K562 (cell line): ENCODE data around the gene FBXO4. TPM values are rescaled to one million over a fixed set of nuclear protein-coding genes. Genes with fewer than 3 reads are reported as not detected.

Experiments
- ATAC-seq: fragments of 200-7000 bp; cut with Tn5 transposase; 3 replicates; pipeline ENCODE4 v1.9.1; 2020; ENCODE audit warnings: moderate library complexity
- BruUV-seq: library from RNA; stranded (reverse); fragments of 400-500 nt; replicated peaks from 2 replicates; lab custom pipeline; 2021; lab: Mats Ljungman, UMichigan
- CTCF ChIA-PET: fragments of 300-600 bp; formaldehyde crosslinking; extraction: SDS; loops from one replicate; lab custom pipeline; 2021; ENCODE audit warnings: low intra/inter-chr PET ratio; lab: Yijun Ruan, JAX
- POLR2A ChIA-PET: fragments of 300-600, 350-650 bp; sonication (Branson Sonifier 250); formaldehyde crosslinking; extraction: SDS; loops from one replicate; lab custom pipeline; 2021; ENCODE audit warnings: antibody characterized with exemption, inconsistent platforms; lab: Yijun Ruan, JAX
- DNase-seq, 4 experiments: peaks; one replicate each; pipeline versions ENCODE4 v3.0.0 to v3.0.0-alpha.2; 2011 to 2018; ENCODE audit warnings: low spot score in 3 of 4, mixed read lengths in 3 of 4; ENCODE audit errors: extremely low read depth in 1 of 4
- FAIRE-seq: peaks from 2 replicates; lab custom pipeline; 2011; peaks lifted over from hg19 to GRCh38; lab: Jason Lieb, UNC
- H2AFZ ChIP-seq: 2 replicates; pipeline ENCODE4 v1.6.0; 2011; ENCODE audit warnings: low read depth, low read length, control low read depth, inconsistent platforms
- H3K27ac ChIP-seq: fragments of 200-600 bp; 3 replicates; pipeline ENCODE4 v1.8.0; 2011; ENCODE audit warnings: low read depth, mild to moderate bottlenecking, control low read depth, inconsistent platforms, low read length, moderate library complexity, mixed read lengths; ENCODE audit errors: extremely low read depth
- H3K27me3 ChIP-seq, 2 experiments: fragments of 300-600 bp in 1 of 2; 2 replicates in 1 of 2; 3 replicates in 1 of 2; pipeline versions ENCODE4 v1.6.0 to v1.8.0; 2011; ENCODE audit warnings: inconsistent platforms in 2 of 2, low read length in 2 of 2, mild to moderate bottlenecking in 1 of 2, mixed read lengths in 1 of 2, moderate library complexity in 1 of 2; ENCODE audit not compliant: control insufficient read depth in 2 of 2, insufficient read depth in 2 of 2
- H3K36me3 ChIP-seq: fragments of 300-600 bp; 3 replicates; pipeline ENCODE4 v1.8.0; 2011; ENCODE audit warnings: mild to moderate bottlenecking, low read length, inconsistent platforms; ENCODE audit not compliant: control insufficient read depth, insufficient read depth
- H3K4me1 ChIP-seq, 2 experiments: fragments of 200-600 bp in 1 of 2; replicated peaks in 1 of 2; 2 replicates in 1 of 2; 3 replicates in 1 of 2; pipeline versions ENCODE4 v1.5.1 to v1.8.0; 2011; ENCODE audit warnings: inconsistent platforms in 2 of 2, low read length in 2 of 2, mild to moderate bottlenecking in 1 of 2, mixed read lengths in 1 of 2, moderate library complexity in 1 of 2; ENCODE audit not compliant: control insufficient read depth in 2 of 2, insufficient read depth in 2 of 2
- H3K4me2 ChIP-seq: 2 replicates; pipeline ENCODE4 v1.6.1; 2011; ENCODE audit warnings: low read length, control low read depth, inconsistent platforms, mixed read lengths; ENCODE audit not compliant: insufficient read depth
- H3K4me3 ChIP-seq: fragments of 200-600 bp; sonication (generic), shearing (Covaris generic); 2 replicates; pipeline ENCODE4 v1.5.1; 2016; ENCODE audit warnings: control low read depth, inconsistent platforms
- H3K79me2 ChIP-seq: fragments of 200-600 bp; 3 replicates; pipeline ENCODE4 v1.8.0; 2011; ENCODE audit warnings: low read length, inconsistent platforms; ENCODE audit not compliant: control insufficient read depth, insufficient read depth
- H3K9ac ChIP-seq, 2 experiments: 2 replicates each; pipeline versions ENCODE4 v1.6.0 to v1.6.1; 2011; ENCODE audit warnings: low read depth in 2 of 2, low read length in 2 of 2, control low read depth in 1 of 2, inconsistent platforms in 1 of 2, mild to moderate bottlenecking in 1 of 2, mixed read lengths in 1 of 2; ENCODE audit not compliant: insufficient read depth in 1 of 2
- H3K9me1 ChIP-seq: one replicate; pipeline ENCODE4 v1.6.0; 2011; ENCODE audit warnings: inconsistent platforms, mild to moderate bottlenecking, low read length, moderate library complexity; ENCODE audit not compliant: control insufficient read depth, insufficient read depth
- H3K9me3 ChIP-seq: replicated peaks from 2 replicates; pipeline ENCODE4 v1.5.1; 2011; ENCODE audit warnings: low read depth, low read length, inconsistent platforms; ENCODE audit not compliant: control insufficient read depth, insufficient read depth
- H4K20me1 ChIP-seq: replicated peaks from 2 replicates; pipeline ENCODE4 v1.6.1; 2011; ENCODE audit warnings: low read length, inconsistent platforms, mixed read lengths; ENCODE audit not compliant: control insufficient read depth, insufficient read depth
- ARHGAP35 ChIP-seq: fragments of 450-650 bp; IDR thresholded peaks from 2 replicates; pipeline ENCODE4 v1.6.1; 2018; ENCODE audit not compliant: partially characterized antibody
- CC2D1A ChIP-seq: fragments of 450-650 bp; IDR thresholded peaks from 2 replicates; pipeline ENCODE4 v1.6.1; 2017; ENCODE audit warnings: mild to moderate bottlenecking
- EHMT2 ChIP-seq: fragments of 450-650 bp; IDR thresholded peaks from 2 replicates; pipeline ENCODE4 v1.6.1; 2018; ENCODE audit warnings: antibody characterized with exemption
- NR3C1 ChIP-seq: sonication (generic); formaldehyde crosslinking; IDR thresholded peaks from 2 replicates; pipeline ENCODE4 v1.8.1; 2022; ENCODE audit warnings: missing genetic modification reagents
- WGBS: fragments of 100-300 bp; shearing (Covaris generic); methylation state at CpG from one replicate; pipeline ENCODE4 v1.1.6; 2016; ENCODE audit warnings: low coverage, mixed read lengths; ENCODE audit not compliant: insufficient coverage; ENCODE audit errors: missing lambda C conversion rate; 5-methylcytosine and 5-hydroxymethylcytosine counted together
- in situ Hi-C: fragments of 300-500 bp; cut with MboI; formaldehyde crosslinking; loops from 4 replicates; pipeline ENCODE4 v1.15.0; 2018; ENCODE audit warnings: inconsistent platforms, mixed read lengths
- intact Hi-C: fragments of 100-400 bp; cut with micrococcal nuclease; formaldehyde crosslinking; loops from 2 replicates; pipeline ENCODE4 v1.14.2; 2022
- polyA plus RNA-seq, 8 experiments: library from polyadenylated mRNA; depleted of rRNA in 4 of 8; stranded (reverse) in 5 of 8; unstranded in 3 of 8; fragments of >200 nt; fragmentation: Nextera tagmentation in 2 of 8; fragmentation: Illumina TruSeq in 1 of 8; extraction: Ambion mirVana in 2 of 8; extraction: Trizol in 1 of 8; gene quantifications; 2 replicates each; pipeline versions ENCODE4 v1.2.1 to v1.2.3, GENCODE V29; 2011 to 2014; ENCODE audit warnings: inconsistent platforms in 1 of 8, missing spikeins in 1 of 8
- total RNA-seq, 7 experiments: library from RNA; depleted of rRNA in 6 of 7; stranded (reverse); fragments of >200 nt in 6 of 7; fragmentation: Illumina TruSeq in 2 of 7; extraction: Trizol in 2 of 7; gene quantifications; 2 replicates each; pipeline versions ENCODE4 v1.2.1 to v1.2.3, GENCODE V29; 2011 to 2021; ENCODE audit warnings: low replicate concordance in 1 of 7
- TF ChIP-seq, protein P1 (sequence below), 2 experiments: fragments of 250-450 bp in 1 of 2; fragments of 450-650 bp in 1 of 2; sonication (Bioruptor Pico) in 1 of 2; IDR thresholded peaks; 2 replicates each; pipeline versions ENCODE4 v1.6.1 to v1.8.0; 2016 to 2021; ENCODE audit warnings: mild to moderate bottlenecking in 2 of 2, moderate library complexity in 2 of 2, missing compliant biosample characterization in 1 of 2, missing genetic modification characterization in 1 of 2
- TF ChIP-seq, protein P2 (sequence below): fragments of 450-650 bp; conservative IDR thresholded peaks from 2 replicates; pipeline ENCODE4 v1.6.1; 2016; ENCODE audit warnings: missing genetic modification characterization, low read depth, mild to moderate bottlenecking, missing compliant biosample characterization, moderate library complexity

FBXO4 gene
- total and polyA plus RNA-seq, 9 of the 15 experiments (the other 6 are each of a cell fraction or from before 2014, with no cell fraction given), result 5.9 to 33.4 (median 19.6) TPM

DNA sequence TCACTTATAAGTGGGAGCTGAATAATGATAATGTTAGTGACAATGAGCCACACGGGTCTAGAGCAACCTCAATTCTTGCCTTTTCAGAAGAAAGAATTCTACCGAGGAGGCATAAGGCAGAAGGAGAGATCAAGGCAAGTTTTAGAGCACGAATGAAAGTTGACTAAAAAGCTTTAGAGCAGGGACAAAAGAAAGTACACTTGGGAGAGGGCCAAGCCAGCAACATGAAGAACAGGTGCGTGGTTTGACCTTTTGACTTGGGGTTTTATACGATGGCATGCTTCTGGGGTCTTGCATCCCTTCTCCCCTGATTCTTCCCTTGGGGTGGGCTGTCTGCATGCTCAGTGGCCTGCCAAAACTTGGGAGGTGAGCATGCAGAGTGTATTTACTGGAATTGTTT, 42.3 kb upstream of the FBXO4 start:
- CTCF ChIA-PET, result no interaction called here
- no peaks in the 10 kb centered on the region for H3K27me3 ChIP-seq
- FAIRE-seq (no peak), DNase-seq (peak in 1 of 4 experiments; percentile 38), ATAC-seq (peak; percentile 35)
- POLR2A ChIA-PET, result interaction anchor here (0.7 to 5.0 kb wide), 6 partner anchors 8 to 21 kb away, joined by 3 to 25 read pairs (median 6); partner anchors contain the start of genes OXCT1 and RIMOC1
- no TSS peak for BruUV-seq
- no peak overlapping the region for H3K9ac ChIP-seq
- no peaks in the 10 kb centered on the region for H3K9me3 ChIP-seq
- peaks cover 4 to 17% of the 10 kb centered on the region in 2 experiments; a peak in 3 of 5 replicates for H3K4me1 ChIP-seq
- in situ Hi-C loops, result no loop called here
- intact Hi-C loops, result loop anchor here (2.0 kb wide), 1 partner anchor 22 kb away; the partner anchor contains the start of gene RIMOC1
- no peaks in the 10 kb centered on the region for H3K36me3 ChIP-seq
- H3K9me1 ChIP-seq, result no peaks in the 10 kb centered on the region
- no peaks in the 10 kb centered on the region for H4K20me1 ChIP-seq
- H3K27ac ChIP-seq, result peak overlapping the region; percentile 1; the same call in 1 of the 3 replicates
- H3K4me3 ChIP-seq, result no peak overlapping the region
- TF ChIP-seq ARHGAP35 (no peak), NR3C1 (CRISPR knock-in tag) (no peak), CC2D1A (no peak), EHMT2 (0 out of 2 replicates have a peak, but pooled peaks have one; percentile 10)
- TF ChIP-seq, protein P1, sequence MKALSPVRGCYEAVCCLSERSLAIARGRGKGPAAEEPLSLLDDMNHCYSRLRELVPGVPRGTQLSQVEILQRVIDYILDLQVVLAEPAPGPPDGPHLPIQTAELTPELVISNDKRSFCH (CRISPR knock-in tag; IDR thresholded peaks at IDR 0.05), result no peak
- TF ChIP-seq, protein P1 (tag; IDR thresholded peaks at IDR 0.05), result peak; percentile 39; the same call in 1 of the 2 replicates
- TF ChIP-seq, protein P2, sequence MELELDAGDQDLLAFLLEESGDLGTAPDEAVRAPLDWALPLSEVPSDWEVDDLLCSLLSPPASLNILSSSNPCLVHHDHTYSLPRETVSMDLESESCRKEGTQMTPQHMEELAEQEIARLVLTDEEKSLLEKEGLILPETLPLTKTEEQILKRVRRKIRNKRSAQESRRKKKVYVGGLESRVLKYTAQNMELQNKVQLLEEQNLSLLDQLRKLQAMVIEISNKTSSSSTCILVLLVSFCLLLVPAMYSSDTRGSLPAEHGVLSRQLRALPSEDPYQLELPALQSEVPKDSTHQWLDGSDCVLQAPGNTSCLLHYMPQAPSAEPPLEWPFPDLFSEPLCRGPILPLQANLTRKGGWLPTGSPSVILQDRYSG, result 0 out of 2 replicates have a peak, but pooled peaks have one; percentile 18
- H3K79me2 ChIP-seq, result no peaks in the 10 kb centered on the region
- WGBS, result 9% methylated on average over 5 of the region's 5 CpGs
- peak overlapping the region; percentile 41; the same call in 1 of the 2 replicates for H3K4me2 ChIP-seq
- H2AFZ ChIP-seq, result peak overlapping the region; percentile 71
